Ishikawa (cell line): ENCODE results near the gene DDRGK1.

ENCODE experiments used
- CEBPB ChIP-seq: IDR thresholded peaks from 2 replicates; pipeline ENCODE4 v1.6.1; 2012
- EP300 ChIP-seq: IDR thresholded peaks from 2 replicates; pipeline ENCODE4 v1.6.1; 2012; ENCODE audit warnings: borderline replicate concordance
- MAX ChIP-seq: IDR thresholded peaks from 2 replicates; pipeline ENCODE4 v1.6.1; 2012
- REST ChIP-seq: IDR thresholded peaks from 2 replicates; pipeline ENCODE4 v1.6.1; 2012; ENCODE audit warnings: low read depth, mild to moderate bottlenecking
- TAF1 ChIP-seq: IDR thresholded peaks from 2 replicates; pipeline ENCODE4 v1.6.1; 2012; ENCODE audit warnings: low read depth, mild to moderate bottlenecking

- TF ChIP-seq MAX (no peak), TAF1 (no peak), EP300 (no peak), CEBPB (no peak), REST (no peak)
Observed at GRCh38 chr20:3227936-3228749, 23.7 kb upstream of the DDRGK1 start.
